Measurements from ENCODE around the gene MOG. TPM values are rescaled to one million over a fixed set of nuclear protein-coding genes. Genes with fewer than 3 reads are reported as not detected.

MOG gene
- total and polyA plus RNA-seq, 4 donors: not detected

DNA sequence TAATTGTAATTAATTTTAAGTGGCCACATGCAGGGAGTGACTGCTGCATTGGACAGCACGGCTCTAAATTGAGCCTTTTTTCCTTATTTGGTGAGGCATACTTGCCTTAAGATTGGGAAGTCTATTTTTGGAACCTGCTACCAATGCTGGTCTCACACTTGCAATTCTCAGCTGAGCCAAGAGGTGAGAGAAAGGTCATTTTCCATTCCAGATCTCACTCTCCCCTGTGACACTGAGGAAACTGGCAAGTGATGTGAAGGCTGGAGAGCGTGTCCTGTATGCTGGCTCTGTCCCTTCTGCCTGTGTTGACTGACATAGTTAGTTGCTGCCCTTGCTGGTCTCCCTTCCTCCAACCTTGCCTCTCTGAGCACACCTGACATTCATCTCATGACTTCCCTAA, 735 bp upstream of the MOG start:
- DNase-seq (ENCODE audit: low spot score): no peak

More for the DNA sequence above, 735 bp upstream of the MOG start:
- H3K4me1 ChIP-seq (ENCODE audit: control insufficient read depth in 4 of 4, insufficient read depth in 4 of 4, low read length in 3 of 4): no peaks in the 10 kb centered on the region
- no peak overlapping the region for H3K9ac ChIP-seq (ENCODE audit: low read depth in 1 of 2, low read length in 2 of 2)
- no peak for TF ChIP-seq HNF4A (conservative IDR thresholded peaks at IDR 0.05)
- TF ChIP-seq EGR1 (IDR thresholded peaks at IDR 0.05; ENCODE audit: low read depth in 2 of 2): no peak
- TF ChIP-seq, protein P1, sequence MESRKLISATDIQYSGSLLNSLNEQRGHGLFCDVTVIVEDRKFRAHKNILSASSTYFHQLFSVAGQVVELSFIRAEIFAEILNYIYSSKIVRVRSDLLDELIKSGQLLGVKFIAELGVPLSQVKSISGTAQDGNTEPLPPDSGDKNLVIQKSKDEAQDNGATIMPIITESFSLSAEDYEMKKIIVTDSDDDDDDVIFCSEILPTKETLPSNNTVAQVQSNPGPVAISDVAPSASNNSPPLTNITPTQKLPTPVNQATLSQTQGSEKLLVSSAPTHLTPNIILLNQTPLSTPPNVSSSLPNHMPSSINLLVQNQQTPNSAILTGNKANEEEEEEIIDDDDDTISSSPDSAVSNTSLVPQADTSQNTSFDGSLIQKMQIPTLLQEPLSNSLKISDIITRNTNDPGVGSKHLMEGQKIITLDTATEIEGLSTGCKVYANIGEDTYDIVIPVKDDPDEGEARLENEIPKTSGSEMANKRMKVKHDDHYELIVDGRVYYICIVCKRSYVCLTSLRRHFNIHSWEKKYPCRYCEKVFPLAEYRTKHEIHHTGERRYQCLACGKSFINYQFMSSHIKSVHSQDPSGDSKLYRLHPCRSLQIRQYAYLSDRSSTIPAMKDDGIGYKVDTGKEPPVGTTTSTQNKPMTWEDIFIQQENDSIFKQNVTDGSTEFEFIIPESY (IDR thresholded peaks at IDR 0.05): no peak
- no peak for TF ChIP-seq SP1 (IDR thresholded peaks at IDR 0.05)
- TF ChIP-seq RAD21 (IDR thresholded peaks at IDR 0.05): no peak
- TF ChIP-seq, protein P2, sequence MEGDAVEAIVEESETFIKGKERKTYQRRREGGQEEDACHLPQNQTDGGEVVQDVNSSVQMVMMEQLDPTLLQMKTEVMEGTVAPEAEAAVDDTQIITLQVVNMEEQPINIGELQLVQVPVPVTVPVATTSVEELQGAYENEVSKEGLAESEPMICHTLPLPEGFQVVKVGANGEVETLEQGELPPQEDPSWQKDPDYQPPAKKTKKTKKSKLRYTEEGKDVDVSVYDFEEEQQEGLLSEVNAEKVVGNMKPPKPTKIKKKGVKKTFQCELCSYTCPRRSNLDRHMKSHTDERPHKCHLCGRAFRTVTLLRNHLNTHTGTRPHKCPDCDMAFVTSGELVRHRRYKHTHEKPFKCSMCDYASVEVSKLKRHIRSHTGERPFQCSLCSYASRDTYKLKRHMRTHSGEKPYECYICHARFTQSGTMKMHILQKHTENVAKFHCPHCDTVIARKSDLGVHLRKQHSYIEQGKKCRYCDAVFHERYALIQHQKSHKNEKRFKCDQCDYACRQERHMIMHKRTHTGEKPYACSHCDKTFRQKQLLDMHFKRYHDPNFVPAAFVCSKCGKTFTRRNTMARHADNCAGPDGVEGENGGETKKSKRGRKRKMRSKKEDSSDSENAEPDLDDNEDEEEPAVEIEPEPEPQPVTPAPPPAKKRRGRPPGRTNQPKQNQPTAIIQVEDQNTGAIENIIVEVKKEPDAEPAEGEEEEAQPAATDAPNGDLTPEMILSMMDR (IDR thresholded peaks at IDR 0.05; ENCODE audit: low read depth, low read length, missing input control): no peak
- TF ChIP-seq JUND (IDR thresholded peaks at IDR 0.05): no peak
- TF ChIP-seq FOXA1 (IDR thresholded peaks at IDR 0.05): no peak
- TF ChIP-seq YY1 (IDR thresholded peaks at IDR 0.05): no peak
- TF ChIP-seq RXRA (IDR thresholded peaks at IDR 0.05): no peak
- no peak for TF ChIP-seq GABPA (IDR thresholded peaks at IDR 0.05 in 1 of 2, conservative IDR thresholded peaks at IDR 0.05 in 1 of 2)
- TF ChIP-seq FOXA2 (IDR thresholded peaks at IDR 0.05): no peak
- TF ChIP-seq, protein P3, sequence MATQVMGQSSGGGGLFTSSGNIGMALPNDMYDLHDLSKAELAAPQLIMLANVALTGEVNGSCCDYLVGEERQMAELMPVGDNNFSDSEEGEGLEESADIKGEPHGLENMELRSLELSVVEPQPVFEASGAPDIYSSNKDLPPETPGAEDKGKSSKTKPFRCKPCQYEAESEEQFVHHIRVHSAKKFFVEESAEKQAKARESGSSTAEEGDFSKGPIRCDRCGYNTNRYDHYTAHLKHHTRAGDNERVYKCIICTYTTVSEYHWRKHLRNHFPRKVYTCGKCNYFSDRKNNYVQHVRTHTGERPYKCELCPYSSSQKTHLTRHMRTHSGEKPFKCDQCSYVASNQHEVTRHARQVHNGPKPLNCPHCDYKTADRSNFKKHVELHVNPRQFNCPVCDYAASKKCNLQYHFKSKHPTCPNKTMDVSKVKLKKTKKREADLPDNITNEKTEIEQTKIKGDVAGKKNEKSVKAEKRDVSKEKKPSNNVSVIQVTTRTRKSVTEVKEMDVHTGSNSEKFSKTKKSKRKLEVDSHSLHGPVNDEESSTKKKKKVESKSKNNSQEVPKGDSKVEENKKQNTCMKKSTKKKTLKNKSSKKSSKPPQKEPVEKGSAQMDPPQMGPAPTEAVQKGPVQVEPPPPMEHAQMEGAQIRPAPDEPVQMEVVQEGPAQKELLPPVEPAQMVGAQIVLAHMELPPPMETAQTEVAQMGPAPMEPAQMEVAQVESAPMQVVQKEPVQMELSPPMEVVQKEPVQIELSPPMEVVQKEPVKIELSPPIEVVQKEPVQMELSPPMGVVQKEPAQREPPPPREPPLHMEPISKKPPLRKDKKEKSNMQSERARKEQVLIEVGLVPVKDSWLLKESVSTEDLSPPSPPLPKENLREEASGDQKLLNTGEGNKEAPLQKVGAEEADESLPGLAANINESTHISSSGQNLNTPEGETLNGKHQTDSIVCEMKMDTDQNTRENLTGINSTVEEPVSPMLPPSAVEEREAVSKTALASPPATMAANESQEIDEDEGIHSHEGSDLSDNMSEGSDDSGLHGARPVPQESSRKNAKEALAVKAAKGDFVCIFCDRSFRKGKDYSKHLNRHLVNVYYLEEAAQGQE (IDR thresholded peaks at IDR 0.05): no peak
- TF ChIP-seq, protein P4, sequence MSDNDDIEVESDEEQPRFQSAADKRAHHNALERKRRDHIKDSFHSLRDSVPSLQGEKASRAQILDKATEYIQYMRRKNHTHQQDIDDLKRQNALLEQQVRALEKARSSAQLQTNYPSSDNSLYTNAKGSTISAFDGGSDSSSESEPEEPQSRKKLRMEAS (IDR thresholded peaks at IDR 0.05): no peak
- TF ChIP-seq, protein P5, sequence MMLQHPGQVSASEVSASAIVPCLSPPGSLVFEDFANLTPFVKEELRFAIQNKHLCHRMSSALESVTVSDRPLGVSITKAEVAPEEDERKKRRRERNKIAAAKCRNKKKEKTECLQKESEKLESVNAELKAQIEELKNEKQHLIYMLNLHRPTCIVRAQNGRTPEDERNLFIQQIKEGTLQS (IDR thresholded peaks at IDR 0.05): no peak
- no peak for TF ChIP-seq NR2F2 (IDR thresholded peaks at IDR 0.05)
- TF ChIP-seq TAF1 (conservative IDR thresholded peaks at IDR 0.05): no peak
- no peak for TF ChIP-seq HNF4G (IDR thresholded peaks at IDR 0.05)
- 42% methylated on average over 2 of the region's 2 CpGs for WGBS
- H3K27me3 ChIP-seq (ENCODE audit: control insufficient read depth in 4 of 4, insufficient read depth in 4 of 4, low read length in 3 of 4): peaks cover 0 to 3% (median under 1%) of the 10 kb centered on the region in 4 donors
- H3K27ac ChIP-seq (ENCODE audit: low read depth in 1 of 2, low read length in 2 of 2): no peak overlapping the region
- H3K4me3 ChIP-seq (ENCODE audit: low read depth in 1 of 3, low read length in 3 of 3): no peak overlapping the region
- H3K9me3 ChIP-seq (ENCODE audit: control insufficient read depth in 4 of 4, low read length in 3 of 4): no peaks in the 10 kb centered on the region
- no peaks in the 10 kb centered on the region for H3K36me3 ChIP-seq (ENCODE audit: control insufficient read depth in 4 of 4, insufficient read depth in 3 of 4, low read depth in 1 of 4, low read length in 3 of 4)

Data from liver (tissue), 9 donors.